ENCODE measurements around the gene IFI44.

The IFI44 gene

GRCh38 chr1:78712467-78713051, 62.9 kb downstream of the IFI44 start:
- no peak for DNase-seq (ENCODE audit: low read depth)

- DNase-seq (ENCODE audit: low read depth) = no peak
These were observed 63.7 kb downstream of the IFI44 start for GRCh38 chr1:78713297-78713696.
